Measurements from ENCODE around the gene LRRC3C. TPM values are rescaled to one million over a fixed set of nuclear protein-coding genes. Genes with fewer than 3 reads are reported as not detected.
A peak's percentile ranks its signal among the peaks of the same experiment; 100 is the strongest.
"Not testable (repeated sequence)": the region's sequence is repeated elsewhere in the genome, so short reads cannot be mapped to it uniquely, and the experiment has no call there.

LRRC3C gene
- polyA plus RNA-seq, 3 donors: not detected

GRCh38 chr17:39899215-39899614 lies 28.3 kb upstream of the LRRC3C start:
- H3K4me1 Mint-ChIP-seq: peaks cover 7% of the 10 kb centered on the region
- H2AFZ ChIP-seq (ENCODE audit: insufficient read depth, low read depth, low read length, poor library complexity, severe bottlenecking): no peak overlapping the region
- no peaks in the 10 kb centered on the region for H3K27me3 ChIP-seq (ENCODE audit: control insufficient read depth in 2 of 2, insufficient read depth in 2 of 2, low read length in 2 of 2)
- H3K4me2 ChIP-seq (replicated peaks; ENCODE audit: extremely low read depth, low read length, poor library complexity, severe bottlenecking): no peak overlapping the region
- H3K4me3 ChIP-seq (replicated peaks in 1 of 3; ENCODE audit: low read depth in 2 of 3, low read length in 3 of 3): no peak overlapping the region
- H3K4me3 Mint-ChIP-seq: peak overlapping the region in 1 of 2 donors; percentile 31
- H4K20me1 ChIP-seq (ENCODE audit: insufficient read depth, low read length): no peaks in the 10 kb centered on the region
- no peaks in the 10 kb centered on the region for H3K4me1 ChIP-seq (ENCODE audit: control insufficient read depth in 1 of 2, insufficient read depth in 2 of 2, low read length in 2 of 2)
- H3K9ac ChIP-seq (ENCODE audit: insufficient read depth, low read length, poor library complexity, severe bottlenecking): no peak overlapping the region
- DNase-seq: no peak
- no peak overlapping the region for H3K27ac ChIP-seq (ENCODE audit: low read depth in 1 of 2, low read length in 2 of 2)
- peaks cover 0 to 2% (median 0%) of the 10 kb centered on the region in 7 donors for H3K9me3 Mint-ChIP-seq
- intact Hi-C loops (cut with micrococcal nuclease): no loop called here
- H3K9me3 ChIP-seq (replicated peaks in 1 of 2; ENCODE audit: control insufficient read depth in 1 of 2, insufficient read depth in 1 of 2, low read length in 2 of 2): no peaks in the 10 kb centered on the region
- H3K27ac Mint-ChIP-seq: no peak overlapping the region
- H3K27me3 Mint-ChIP-seq (ENCODE audit: low read depth in 3 of 3): peaks cover 0 to 9% (median 3%) of the 10 kb centered on the region in 3 donors
- no peaks in the 10 kb centered on the region for H3K79me2 ChIP-seq (ENCODE audit: insufficient read depth, low read length)
- no peak for TF ChIP-seq CTCF (IDR thresholded peaks at IDR 0.05)
- no peaks in the 10 kb centered on the region for H3K36me3 ChIP-seq (replicated peaks in 1 of 2; ENCODE audit: control insufficient read depth in 1 of 2, insufficient read depth in 2 of 2, low read length in 2 of 2)
- H3K36me3 Mint-ChIP-seq: no peaks in the 10 kb centered on the region

- H3K79me2 ChIP-seq (ENCODE audit: insufficient read depth, low read length); H3K4me1 Mint-ChIP-seq; DNase-seq; H3K36me3 ChIP-seq (replicated peaks in 1 of 2; ENCODE audit: control insufficient read depth in 1 of 2, insufficient read depth in 2 of 2, low read length in 2 of 2); H3K9me3 Mint-ChIP-seq; H3K4me3 Mint-ChIP-seq; H3K4me3 ChIP-seq (replicated peaks in 1 of 3; ENCODE audit: low read depth in 2 of 3, low read length in 3 of 3); H3K36me3 Mint-ChIP-seq; intact Hi-C loops (cut with micrococcal nuclease); H2AFZ ChIP-seq (ENCODE audit: insufficient read depth, low read depth, low read length, poor library complexity, severe bottlenecking); H3K9ac ChIP-seq (ENCODE audit: insufficient read depth, low read length, poor library complexity, severe bottlenecking); H3K27me3 ChIP-seq (ENCODE audit: control insufficient read depth in 2 of 2, insufficient read depth in 2 of 2, low read length in 2 of 2); H3K27me3 Mint-ChIP-seq (ENCODE audit: low read depth in 3 of 3); H4K20me1 ChIP-seq (ENCODE audit: insufficient read depth, low read length); H3K4me1 ChIP-seq (ENCODE audit: control insufficient read depth in 1 of 2, insufficient read depth in 2 of 2, low read length in 2 of 2); H3K9me3 ChIP-seq (replicated peaks in 1 of 2; ENCODE audit: control insufficient read depth in 1 of 2, insufficient read depth in 1 of 2, low read length in 2 of 2); H3K27ac Mint-ChIP-seq; H3K4me2 ChIP-seq (replicated peaks; ENCODE audit: extremely low read depth, low read length, poor library complexity, severe bottlenecking); H3K27ac ChIP-seq (ENCODE audit: low read depth in 1 of 2, low read length in 2 of 2): not testable (repeated sequence)
- no CpG with 5 or more reads among the region's 2 CpGs for WGBS (ENCODE audit: insufficient coverage)
Measured at GRCh38 chr17:39902027-39902426, 25.5 kb upstream of the LRRC3C start.
